ENCODE data around the gene ALDH1A2. TPM values are rescaled to one million over a fixed set of nuclear protein-coding genes. Genes with fewer than 3 reads are reported as not detected.

Gene ALDH1A2
- total RNA-seq, 1 donor from 2014 or later: 30.8 TPM

- H3K9ac ChIP-seq: no peak overlapping the region
- no peaks in the 10 kb centered on the region for H3K36me3 Mint-ChIP-seq
- no peak overlapping the region for H3K4me3 ChIP-seq
- H3F3A ChIP-seq (ENCODE audit: low read depth): no peaks in the 10 kb centered on the region
- no peak overlapping the region for H3K4me3 Mint-ChIP-seq
- H3K4me1 Mint-ChIP-seq: peaks cover 4% of the 10 kb centered on the region
- no peak overlapping the region for H3K4me2 ChIP-seq
- no peak overlapping the region for H3K27ac Mint-ChIP-seq
- H3K27me3 ChIP-seq: no peaks in the 10 kb centered on the region
- H2AFZ ChIP-seq (replicated peaks): no peak overlapping the region
- TF ChIP-seq EZH2phosphoT487 (IDR thresholded peaks at IDR 0.05): no peak
- no peak for TF ChIP-seq EZH2 (IDR thresholded peaks at IDR 0.05)
- TF ChIP-seq CTCF (IDR thresholded peaks at IDR 0.05): no peak
- no peaks in the 10 kb centered on the region for H3K27me3 Mint-ChIP-seq (ENCODE audit: insufficient read depth, low read depth)
- H3K36me3 ChIP-seq: no peaks in the 10 kb centered on the region
- no peaks in the 10 kb centered on the region for H3K4me1 ChIP-seq
- H4K20me1 ChIP-seq (ENCODE audit: low read depth): no peaks in the 10 kb centered on the region
- no peak for DNase-seq (ENCODE audit: low spot score)
- no peak overlapping the region for H3K27ac ChIP-seq
- H3K9me3 ChIP-seq (ENCODE audit: low read depth): no peaks in the 10 kb centered on the region
- H3K79me2 ChIP-seq (ENCODE audit: low read depth): no peaks in the 10 kb centered on the region
- H3K9me3 Mint-ChIP-seq: no peaks in the 10 kb centered on the region
Observed at GRCh38 chr15:57919754-57920153, 145.8 kb downstream of the ALDH1A2 start.

- Mint-ChIP-seq H3K9me3 (no peaks in the 10 kb centered on the region), H3K36me3 (no peaks in the 10 kb centered on the region), H3K4me1 (peaks cover 4% of the 10 kb centered on the region), H3K27me3 (ENCODE audit: insufficient read depth, low read depth) (no peaks in the 10 kb centered on the region), H3K27ac (no peak overlapping the region), H3K4me3 (no peak overlapping the region)
- Histone ChIP-seq H3K27me3 (no peaks in the 10 kb centered on the region), H3K36me3 (no peaks in the 10 kb centered on the region), H3K4me2 (no peak overlapping the region), H4K20me1 (ENCODE audit: low read depth) (no peaks in the 10 kb centered on the region), H2AFZ (replicated peaks) (no peak overlapping the region), H3K9me3 (ENCODE audit: low read depth) (no peaks in the 10 kb centered on the region), H3K4me1 (no peaks in the 10 kb centered on the region), H3K9ac (no peak overlapping the region), H3K79me2 (ENCODE audit: low read depth) (no peaks in the 10 kb centered on the region), H3K27ac (no peak overlapping the region), H3F3A (ENCODE audit: low read depth) (no peaks in the 10 kb centered on the region), H3K4me3 (no peak overlapping the region)
- no peak for TF ChIP-seq CTCF (IDR thresholded peaks at IDR 0.05)
- no peak for TF ChIP-seq EZH2phosphoT487 (IDR thresholded peaks at IDR 0.05)
- no peak for TF ChIP-seq EZH2 (IDR thresholded peaks at IDR 0.05)
- no peak for DNase-seq (ENCODE audit: low spot score)
Observed at GRCh38 chr15:57917998-57918397, 147.5 kb downstream of the ALDH1A2 start.

- DNase-seq (ENCODE audit: low spot score): no peak
- H3K27me3 Mint-ChIP-seq (ENCODE audit: insufficient read depth, low read depth): no peaks in the 10 kb centered on the region
- H3K4me3 ChIP-seq: no peak overlapping the region
- H4K20me1 ChIP-seq (ENCODE audit: low read depth): no peaks in the 10 kb centered on the region
- no peak overlapping the region for H2AFZ ChIP-seq (replicated peaks)
- H3K36me3 Mint-ChIP-seq: no peaks in the 10 kb centered on the region
- no peaks in the 10 kb centered on the region for H3K79me2 ChIP-seq (ENCODE audit: low read depth)
- no peak overlapping the region for H3K27ac ChIP-seq
- H3K36me3 ChIP-seq: no peaks in the 10 kb centered on the region
- H3K9me3 ChIP-seq (ENCODE audit: low read depth): no peaks in the 10 kb centered on the region
- no peaks in the 10 kb centered on the region for H3K4me1 ChIP-seq
- H3K27me3 ChIP-seq: no peaks in the 10 kb centered on the region
- no peak overlapping the region for H3K27ac Mint-ChIP-seq
- H3F3A ChIP-seq (ENCODE audit: low read depth): no peaks in the 10 kb centered on the region
- H3K4me3 Mint-ChIP-seq: no peak overlapping the region
- H3K4me2 ChIP-seq: no peak overlapping the region
- TF ChIP-seq EZH2phosphoT487 (IDR thresholded peaks at IDR 0.05) (no peak), EZH2 (IDR thresholded peaks at IDR 0.05) (no peak), CTCF (IDR thresholded peaks at IDR 0.05) (no peak)
- H3K4me1 Mint-ChIP-seq: peaks cover 4% of the 10 kb centered on the region
- H3K9ac ChIP-seq: no peak overlapping the region
- H3K9me3 Mint-ChIP-seq: no peaks in the 10 kb centered on the region
Observed at GRCh38 chr15:57916695-57917094, 148.8 kb downstream of the ALDH1A2 start.
